Measurements from ENCODE around the gene GRID2.

The GRID2 gene

GRCh38 chr4:92651536-92651935 is 347.8 kb downstream of the GRID2 start:
- intact Hi-C loops (cut with DNase I): no loop called here
- DNase-seq: no peak

GRCh38 chr4:92654084-92654483 is 350.3 kb downstream of the GRID2 start:
- intact Hi-C loops (cut with DNase I): no loop called here
- DNase-seq: no peak

DNA sequence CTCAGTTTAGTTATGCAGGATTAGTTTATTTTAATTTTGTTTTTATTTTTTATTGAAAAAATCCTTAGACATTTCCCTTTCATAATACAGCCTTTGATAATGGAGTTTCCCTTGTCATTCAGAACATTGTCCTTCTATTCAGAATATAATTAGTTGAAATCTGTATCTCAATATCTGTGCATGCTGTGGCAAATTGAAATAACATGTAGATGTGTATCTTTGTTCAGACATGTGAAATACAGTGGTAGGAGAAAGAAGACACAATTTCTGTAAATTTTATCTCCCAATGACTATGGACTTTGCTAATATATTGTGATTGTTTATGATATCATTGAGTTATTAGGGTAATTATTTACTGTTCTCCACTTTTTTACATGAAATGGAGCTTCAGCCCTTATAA is 353.9 kb downstream of the GRID2 start:
- no peak for DNase-seq
- intact Hi-C loops (cut with DNase I): no loop called here

- intact Hi-C loops (cut with DNase I): no loop called here
- no peak for DNase-seq
Measured at GRCh38 chr4:92658318-92658717, 354.6 kb downstream of the GRID2 start.

DNA sequence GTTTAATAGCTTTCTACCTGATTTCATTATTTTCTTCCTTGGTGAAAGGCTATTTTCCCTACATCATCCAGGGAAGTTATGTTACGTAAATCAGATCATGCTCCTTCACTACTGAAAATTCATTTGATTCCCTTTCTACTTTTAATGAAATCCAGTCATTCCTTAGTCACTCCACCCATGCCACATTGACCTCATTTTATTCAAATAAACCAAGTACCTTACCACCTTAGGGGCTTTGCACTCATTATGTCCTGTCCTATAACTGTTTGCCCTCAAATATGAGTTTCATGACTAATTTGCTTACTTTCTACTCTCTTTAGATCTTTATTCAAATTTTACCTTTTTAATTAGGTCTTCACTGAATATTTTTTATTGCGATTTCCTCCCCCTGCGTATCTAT is 374.0 kb downstream of the GRID2 start:
- DNase-seq: no peak
- intact Hi-C loops (cut with DNase I): no loop called here

DNA sequence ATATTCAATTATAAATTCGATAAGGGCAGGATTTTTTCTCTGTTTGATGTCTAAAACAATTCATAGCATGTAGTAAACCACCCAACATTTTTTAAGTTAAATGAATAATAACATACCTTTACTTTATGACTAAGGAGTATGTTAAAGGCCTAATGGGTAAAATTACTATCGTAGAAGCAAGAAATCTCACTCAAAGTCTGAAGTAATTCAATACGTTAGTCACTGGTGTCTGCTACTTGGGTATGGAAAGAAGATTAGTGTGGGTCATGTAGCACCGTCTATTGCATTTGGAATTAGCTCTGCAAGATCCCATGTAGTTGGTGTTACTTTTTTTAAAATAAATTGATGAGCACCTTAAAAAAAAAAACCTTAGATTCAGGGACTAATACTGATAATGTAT is 374.5 kb downstream of the GRID2 start:
- intact Hi-C loops (cut with DNase I): no loop called here
- no peak for DNase-seq

DNA sequence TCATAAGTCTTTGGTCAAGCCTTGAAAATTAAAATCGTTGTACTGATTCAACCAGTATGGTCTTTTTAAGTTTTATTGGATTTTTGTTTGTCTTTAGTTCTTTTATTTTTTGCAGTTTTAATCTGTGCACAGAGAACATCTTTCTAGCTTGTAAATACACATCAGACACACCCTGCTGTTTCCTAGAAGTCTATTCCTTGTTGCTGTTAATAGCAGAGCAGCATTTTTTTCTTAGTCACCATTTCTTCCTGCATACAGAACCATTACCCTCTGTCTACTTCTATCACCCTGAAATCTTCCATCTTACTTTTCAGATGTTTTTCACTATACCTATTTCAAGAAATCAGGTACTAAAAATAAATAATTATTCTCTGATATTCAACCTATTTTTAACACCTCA is 375.4 kb downstream of the GRID2 start:
- intact Hi-C loops (cut with DNase I): no loop called here
- no peak for DNase-seq

DNA sequence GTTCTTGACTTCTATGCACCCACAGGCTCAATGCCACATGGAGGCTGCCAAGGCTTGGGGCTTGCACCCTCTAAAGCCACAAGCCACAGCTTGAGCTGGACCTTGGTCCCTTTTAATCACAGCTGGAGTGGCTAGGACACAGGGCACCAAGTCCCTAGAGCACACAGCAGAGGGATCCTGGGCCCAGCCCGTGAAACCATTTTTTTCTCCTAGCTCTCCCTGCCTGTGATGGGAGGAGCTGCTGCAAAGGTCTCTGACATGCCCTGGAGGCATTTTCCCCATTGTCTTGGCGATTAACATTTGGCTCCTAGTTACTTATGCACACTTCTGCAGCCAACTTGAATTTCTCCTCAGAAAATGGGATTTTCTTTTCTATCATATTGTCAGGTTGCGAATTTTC is 410.9 kb downstream of the GRID2 start:
- intact Hi-C loops (cut with DNase I): no loop called here
- DNase-seq: no peak

- intact Hi-C loops (cut with DNase I): no loop called here
- DNase-seq: no peak
Measured at GRCh38 chr4:92733231-92733630, 429.5 kb downstream of the GRID2 start.

DNA sequence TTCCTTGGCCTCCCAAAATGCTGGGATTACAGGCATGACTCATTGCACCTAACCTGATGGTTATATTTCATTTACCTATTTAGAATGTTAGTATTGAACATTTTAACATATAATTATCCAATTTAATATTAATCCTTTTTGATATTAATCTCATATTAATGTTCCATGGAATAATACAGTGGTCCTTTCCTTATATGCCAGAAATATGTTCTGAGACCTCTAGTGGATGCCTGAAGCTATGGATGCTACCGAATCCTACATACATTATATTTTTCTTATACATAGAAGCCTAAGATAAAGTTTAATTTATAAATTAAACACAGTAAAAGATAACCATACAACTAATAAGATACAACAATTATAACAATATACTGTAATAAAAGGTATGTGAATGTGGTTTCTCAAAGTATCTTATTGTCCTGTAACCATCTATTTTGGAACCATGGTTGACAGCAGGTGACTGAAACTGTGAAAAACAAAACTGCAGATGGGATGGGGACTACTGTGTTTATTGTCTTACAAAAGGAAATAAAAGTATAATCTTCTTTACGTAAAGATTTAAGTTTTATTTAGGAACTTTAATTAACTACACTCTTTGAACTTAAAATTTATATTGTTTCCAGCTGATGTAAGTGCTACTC is 431.4 kb downstream of the GRID2 start:
- intact Hi-C loops (cut with DNase I): no loop called here
- DNase-seq: no peak

- no peak for DNase-seq
- intact Hi-C loops (cut with DNase I): no loop called here
Measured at GRCh38 chr4:92760433-92760832, 456.7 kb downstream of the GRID2 start.

DNA sequence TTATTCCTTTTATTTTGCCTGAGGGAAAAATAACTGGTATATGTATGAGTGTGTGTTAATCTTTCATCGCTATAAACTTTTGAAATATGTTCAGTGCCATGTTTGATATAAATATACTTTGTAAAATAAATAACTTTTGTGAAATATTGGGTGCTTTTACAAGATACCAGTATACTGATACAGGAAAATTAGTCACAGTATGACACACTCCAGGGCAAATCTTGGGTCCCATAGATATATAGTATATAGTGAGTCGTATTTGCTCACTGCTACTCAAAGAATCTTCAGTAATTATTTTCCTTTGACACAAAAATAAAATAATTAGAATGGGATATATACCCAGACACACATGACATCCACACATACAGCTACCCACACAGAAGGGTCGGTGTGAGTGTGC is 472.3 kb downstream of the GRID2 start:
- intact Hi-C loops (cut with DNase I): no loop called here
- no peak for DNase-seq

DNA sequence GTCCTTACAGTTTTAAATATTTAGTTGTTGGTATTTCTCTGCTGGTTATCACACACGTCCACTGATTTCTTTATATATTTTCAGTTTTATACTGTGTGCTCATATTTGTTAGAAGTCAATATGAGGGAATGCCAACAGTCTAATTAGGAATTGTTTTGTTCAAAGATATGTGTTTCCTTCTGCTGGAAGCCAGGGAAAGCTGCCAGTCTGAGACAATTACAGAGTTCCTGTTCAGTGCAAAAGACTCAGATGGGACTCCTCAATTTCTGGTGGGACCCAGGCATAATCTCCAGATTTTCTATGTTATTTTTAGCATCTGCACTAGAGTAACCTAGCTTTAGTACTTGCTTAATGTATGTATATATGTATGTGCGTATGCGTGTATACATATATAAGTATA is 486.0 kb downstream of the GRID2 start:
- DNase-seq: no peak
- intact Hi-C loops (cut with DNase I): no loop called here

GRCh38 chr4:92791871-92792440 is 488.2 kb downstream of the GRID2 start:
- no peak for DNase-seq

GRCh38 chr4:92809381-92809780 is 505.6 kb downstream of the GRID2 start:
- DNase-seq: no peak

More at GRCh38 chr4:92791871-92792440, 488.2 kb downstream of the GRID2 start:
- intact Hi-C loops (cut with DNase I): no loop called here

DNA sequence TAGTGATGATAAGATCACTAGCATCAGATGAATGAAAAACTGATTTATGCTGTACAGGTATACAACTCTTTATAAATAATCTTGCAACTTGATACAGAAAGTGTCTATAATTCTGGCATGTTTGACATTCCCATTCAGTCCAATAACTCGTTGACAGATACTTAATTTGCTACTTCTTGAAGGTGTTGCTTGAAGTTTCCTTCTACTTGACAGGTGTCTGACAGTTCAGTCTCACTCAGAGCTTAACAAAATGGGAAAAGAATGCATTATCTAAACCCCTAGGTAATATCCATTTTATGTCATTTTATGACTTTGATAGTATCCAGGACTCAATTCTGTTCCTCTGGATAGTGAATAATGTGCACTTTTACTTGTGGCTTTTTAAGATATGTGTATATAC is 508.9 kb downstream of the GRID2 start:
- intact Hi-C loops (cut with DNase I): no loop called here
- no peak for DNase-seq

More at GRCh38 chr4:92809381-92809780, 505.6 kb downstream of the GRID2 start:
- intact Hi-C loops (cut with DNase I): no loop called here

DNA sequence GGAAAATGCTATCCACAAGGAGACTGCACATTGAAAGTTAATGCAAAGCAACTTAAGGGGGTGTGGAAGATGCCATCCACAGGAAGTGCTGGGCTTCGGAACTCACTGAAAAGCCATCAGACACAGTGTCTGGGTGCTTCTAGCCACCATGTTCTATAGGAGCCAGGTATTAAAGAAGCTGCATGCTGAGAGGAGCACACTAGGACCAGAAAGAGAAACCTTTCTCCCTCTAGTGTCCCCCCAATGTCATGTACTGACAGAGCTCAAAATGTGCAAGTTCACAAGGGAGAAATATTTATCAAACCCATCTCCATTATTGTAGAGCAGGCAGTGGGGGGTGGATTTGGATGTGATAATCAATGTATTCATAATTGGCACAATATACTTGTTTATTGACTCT is 510.9 kb downstream of the GRID2 start:
- intact Hi-C loops (cut with DNase I): no loop called here
- no peak for DNase-seq

DNA sequence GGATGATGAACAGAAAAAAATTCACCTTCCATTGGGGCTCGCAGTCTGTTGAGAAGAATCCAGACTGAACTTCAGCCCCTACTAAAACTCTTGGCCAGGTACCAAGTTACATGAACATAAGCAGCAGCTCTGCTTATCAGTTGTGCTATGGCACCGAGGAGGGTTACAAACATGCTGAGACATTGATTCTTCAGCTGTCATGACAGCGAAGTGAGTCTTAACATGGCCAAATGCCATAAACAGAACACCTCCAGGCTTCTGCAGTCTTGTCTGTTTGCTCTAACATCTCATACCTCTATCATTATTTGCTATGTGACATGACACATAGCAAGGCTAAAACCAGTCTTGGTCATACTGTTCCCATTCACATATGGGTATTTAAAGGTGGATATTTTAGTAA is 521.5 kb downstream of the GRID2 start:
- intact Hi-C loops (cut with DNase I): no loop called here
- DNase-seq: no peak

- no peak for DNase-seq
- intact Hi-C loops (cut with DNase I): no loop called here
Measured at GRCh38 chr4:92825791-92826190, 522.0 kb downstream of the GRID2 start.

DNA sequence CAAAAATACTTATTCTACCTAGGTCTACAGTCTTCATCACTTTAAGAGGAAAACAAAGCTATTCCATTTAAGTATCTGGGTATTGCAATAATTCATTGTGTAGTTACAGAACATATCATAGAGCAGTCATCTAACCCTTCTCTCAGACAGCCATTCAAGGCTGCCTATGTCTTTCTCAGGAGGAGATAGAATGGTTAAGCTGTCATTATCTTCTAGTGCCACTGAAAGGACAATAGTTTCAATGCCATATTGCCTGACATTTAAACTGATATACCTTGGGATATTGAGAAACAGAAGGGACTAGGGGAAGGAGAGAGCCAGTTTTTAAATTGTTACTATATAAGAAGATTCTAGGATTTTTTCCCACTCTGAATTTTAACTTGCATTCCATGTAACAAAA is 527.0 kb downstream of the GRID2 start:
- DNase-seq: no peak
- intact Hi-C loops (cut with DNase I): no loop called here

- no peak for DNase-seq
- intact Hi-C loops (cut with DNase I): no loop called here
Measured at GRCh38 chr4:92840880-92841279, 537.1 kb downstream of the GRID2 start.

GRCh38 chr4:92843784-92844183 is 540.0 kb downstream of the GRID2 start:
- DNase-seq: no peak
- intact Hi-C loops (cut with DNase I): no loop called here

- DNase-seq: no peak
- intact Hi-C loops (cut with DNase I): no loop called here
Measured at GRCh38 chr4:92847026-92847425, 543.3 kb downstream of the GRID2 start.
